Esophagus squamous epithelium (tissue), 5 donors: Measurements from ENCODE around the gene EXOC7. TPM values are rescaled to one million over a fixed set of nuclear protein-coding genes. Genes with fewer than 3 reads are reported as not detected.

Experiments
- DNase-seq: peaks from one replicate; lab custom pipeline; 2025; lab: John Stamatoyannopoulos, UW
- H3K27ac ChIP-seq, 4 donors: fragments of 200-600 bp; sonication (generic); one replicate each; pipeline ENCODE4 v1.5.1; 2016 to 2019; ENCODE audit warnings: mild to moderate bottlenecking in 1 of 4
- H3K27me3 ChIP-seq, 4 donors: fragments of 200-600 bp; sonication (generic); 1 replicate in 3 of 4; 2 replicates in 1 of 4; pipeline versions ENCODE4 v1.5.1 to v1.6.0; 2017 to 2021; ENCODE audit warnings: antibody characterized with exemption in 1 of 4
- H3K36me3 ChIP-seq, 3 donors: fragments of 200-600 bp; sonication (generic); one replicate each; pipeline ENCODE4 v1.5.1; 2016 to 2019
- H3K4me1 ChIP-seq, 3 donors: fragments of 200-600 bp; sonication (generic); one replicate each; pipeline ENCODE4 v1.5.1; 2017 to 2019
- H3K4me3 ChIP-seq, 4 donors: fragments of 200-600 bp; sonication (generic); 1 replicate in 3 of 4; 2 replicates in 1 of 4; pipeline ENCODE4 v1.5.1; 2016 to 2019; ENCODE audit warnings: mild to moderate bottlenecking in 2 of 4, moderate library complexity in 1 of 4
- H3K9me3 ChIP-seq, 3 donors: fragments of 200-600 bp; sonication (generic); one replicate each; pipeline ENCODE4 v1.5.1; 2016 to 2019
- CTCF ChIP-seq, 6 experiments: fragments of 450-650 bp in 4 of 6; fragments of 200-600 bp in 2 of 6; sonication (generic) in 2 of 6; IDR thresholded peaks; one replicate each; pipeline ENCODE4 v1.5.1; 2016 to 2019; ENCODE audit warnings: antibody characterized with exemption in 6 of 6, mild to moderate bottlenecking in 4 of 6, moderate library complexity in 4 of 6
- POLR2A ChIP-seq, 4 donors: fragments of 450-650 bp; IDR thresholded peaks; one replicate each; pipeline ENCODE4 v1.6.1; 2017; ENCODE audit warnings: antibody characterized with exemption in 4 of 4, mild to moderate bottlenecking in 4 of 4, moderate library complexity in 3 of 4
- WGBS, 2 donors: methylation state at CpG; one replicate each; pipeline ENCODE4 v1.1.5; 2018; 5-methylcytosine and 5-hydroxymethylcytosine counted together
- intact Hi-C: fragments of 100-400 bp; cut with DNase I; formaldehyde crosslinking; loops from one replicate; pipeline ENCODE4 v1.15.0; 2022
- total RNA-seq, 4 donors: library from RNA; depleted of rRNA; stranded (reverse); fragments of >200 nt; gene quantifications; one replicate each; pipeline ENCODE4 v1.1.0, GENCODE V29; 2016
- donor health status: DM: yes; HTN: yes; CAD: no.

Gene EXOC7
- total RNA-seq, 4 donors from 2014 or later = 70.3 to 84.5 (median 74.4) TPM

DNA sequence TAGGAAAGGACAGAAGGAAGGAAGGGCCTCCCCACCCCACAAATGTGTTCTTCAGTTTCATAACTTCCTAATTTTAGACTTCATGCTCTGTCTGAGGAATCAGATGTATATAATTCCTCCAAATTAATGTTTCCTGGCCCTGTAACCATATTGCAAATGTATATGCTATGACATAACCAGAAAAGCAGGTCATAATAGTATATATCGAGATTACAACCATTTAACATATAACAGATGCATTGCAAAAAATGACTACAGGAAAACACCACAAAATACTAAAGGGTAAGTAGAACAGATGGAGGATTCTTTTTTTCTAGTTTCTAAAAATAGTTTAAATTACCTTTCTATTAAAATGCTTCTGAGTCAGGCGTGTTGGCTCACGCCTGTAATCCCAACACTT is 3.1 kb upstream of the EXOC7 start:
- no peaks in the 10 kb centered on the region for H3K27me3 ChIP-seq
- WGBS, 2 donors = 42 to 59% methylated on average over 3 of the region's 3 CpGs
- H3K36me3 ChIP-seq = peaks cover under 1 to 2% (median 1%) of the 10 kb centered on the region in 3 donors
- H3K4me1 ChIP-seq = peaks cover 12 to 42% (median 15%) of the 10 kb centered on the region in 3 donors
- no peak overlapping the region for H3K27ac ChIP-seq
- DNase-seq = no peak
- TF ChIP-seq POLR2A (IDR thresholded peaks at IDR 0.05) = no peak
- no peak for TF ChIP-seq CTCF (IDR thresholded peaks at IDR 0.05)
- no peaks in the 10 kb centered on the region for H3K9me3 ChIP-seq
- intact Hi-C loops = no loop called here
- no peak overlapping the region for H3K4me3 ChIP-seq

- no peak for DNase-seq
- Histone ChIP-seq H3K27me3 (no peaks in the 10 kb centered on the region), H3K36me3 (peaks cover 10 to 20% (median 13%) of the 10 kb centered on the region in 3 donors), H3K4me3 (no peak overlapping the region), H3K4me1 (peaks cover 12 to 46% (median 15%) of the 10 kb centered on the region in 3 donors), H3K9me3 (no peaks in the 10 kb centered on the region), H3K27ac (no peak overlapping the region)
- TF ChIP-seq POLR2A (IDR thresholded peaks at IDR 0.05) (no peak), CTCF (IDR thresholded peaks at IDR 0.05) (no peak)
- intact Hi-C loops = no loop called here
- WGBS, 2 donors = 64 to 67% methylated on average over 3 to 5 of the region's 5 CpGs
Measured at GRCh38 chr17:76104896-76105231, 1.3 kb upstream of the EXOC7 start.

GRCh38 chr17:76104140-76104895 is 731 bp upstream of the EXOC7 start:
- no peak for DNase-seq
- Histone ChIP-seq H3K4me3 (peak overlapping the region; percentile 78 to 90 (median 86)), H3K27ac (peak overlapping the region; percentile 88 to 93 (median 92)), H3K27me3 (no peaks in the 10 kb centered on the region), H3K36me3 (peaks cover 10 to 26% (median 16%) of the 10 kb centered on the region in 3 donors), H3K4me1 (peaks cover 12 to 46% (median 15%) of the 10 kb centered on the region in 3 donors), H3K9me3 (no peaks in the 10 kb centered on the region)
- TF ChIP-seq CTCF (IDR thresholded peaks at IDR 0.05) = no peak
- no peak for TF ChIP-seq POLR2A (IDR thresholded peaks at IDR 0.05)
- WGBS, 2 donors = 81 to 100% methylated on average over 4 to 17 of the region's 29 CpGs
- intact Hi-C loops = no loop called here

DNA sequence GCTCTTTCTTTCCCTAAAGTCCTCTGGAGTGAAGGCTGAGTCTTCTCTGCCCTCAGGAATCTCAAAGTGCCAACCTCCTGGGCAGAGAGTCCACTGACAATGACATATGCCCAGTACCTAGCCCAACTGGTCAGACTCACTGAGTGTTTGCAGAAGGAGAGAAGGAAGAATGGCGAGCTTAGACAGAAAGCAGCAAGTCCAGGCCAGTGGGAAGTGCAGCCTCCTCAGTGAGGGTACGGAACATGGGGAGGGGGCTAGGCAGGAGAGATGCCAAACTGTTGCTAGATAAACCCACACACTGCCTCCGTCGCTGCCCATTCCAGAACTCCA is 678 bp downstream of the EXOC7 start:
- no peak for DNase-seq
- intact Hi-C loops = no loop called here
- TF ChIP-seq CTCF (IDR thresholded peaks at IDR 0.05) (no peak), POLR2A (IDR thresholded peaks at IDR 0.05) (no peak)
- Histone ChIP-seq H3K4me1 (peaks cover 12 to 46% (median 15%) of the 10 kb centered on the region in 3 donors), H3K9me3 (no peaks in the 10 kb centered on the region), H3K36me3 (peaks cover 10 to 40% (median 23%) of the 10 kb centered on the region in 3 donors), H3K27me3 (no peaks in the 10 kb centered on the region), H3K4me3 (peak overlapping the region; percentile 78 to 90 (median 86)), H3K27ac (peak overlapping the region; percentile 88 to 93 (median 92))
- WGBS, 2 donors = 0 to 8% methylated on average over 4 of the region's 4 CpGs

- Histone ChIP-seq H3K27me3 (no peaks in the 10 kb centered on the region), H3K4me1 (peaks cover 5 to 23% (median 8%) of the 10 kb centered on the region in 3 donors), H3K27ac (no peak overlapping the region), H3K36me3 (peaks cover 27 to 90% (median 54%) of the 10 kb centered on the region in 3 donors), H3K9me3 (no peaks in the 10 kb centered on the region), H3K4me3 (no peak overlapping the region)
- intact Hi-C loops = no loop called here
- DNase-seq = no peak
- TF ChIP-seq POLR2A (IDR thresholded peaks at IDR 0.05) (no peak), CTCF (IDR thresholded peaks at IDR 0.05) (no peak)
- 69 to 95% methylated on average over 6 to 18 of the region's 19 CpGs for WGBS, 2 donors
Measured at GRCh38 chr17:76097716-76098295, 5.8 kb downstream of the EXOC7 start.
